SKM-1 (cell line): ENCODE data around the gene KCNJ10.

ENCODE experiments used
- DNase-seq: peaks from one replicate; lab custom pipeline; 2025; ENCODE audit not compliant: unreplicated experiment; lab: John Stamatoyannopoulos, UW

KCNJ10 gene

GRCh38 chr1:159994896-159995295, 75.1 kb downstream of the KCNJ10 start:
- DNase-seq: no peak

DNA sequence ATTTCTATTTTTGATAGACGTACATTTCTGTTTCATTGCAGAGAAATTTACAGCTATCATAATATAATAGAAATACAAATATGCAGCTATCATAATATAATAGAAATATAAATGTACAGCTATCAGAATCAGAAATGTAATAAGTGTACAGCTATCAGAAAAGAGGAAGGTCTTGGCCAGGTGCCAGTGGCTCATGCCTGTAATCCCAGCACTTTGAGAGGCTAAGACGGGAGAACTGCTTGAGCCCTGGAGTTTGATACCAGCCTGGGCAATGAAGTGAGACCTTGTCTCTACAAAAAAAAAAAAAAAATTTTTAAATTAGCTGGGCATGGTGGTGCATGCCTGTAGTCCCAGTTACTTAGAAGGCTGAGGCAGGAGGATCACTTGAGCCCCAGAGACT, 76.0 kb downstream of the KCNJ10 start:
- DNase-seq: no peak

DNA sequence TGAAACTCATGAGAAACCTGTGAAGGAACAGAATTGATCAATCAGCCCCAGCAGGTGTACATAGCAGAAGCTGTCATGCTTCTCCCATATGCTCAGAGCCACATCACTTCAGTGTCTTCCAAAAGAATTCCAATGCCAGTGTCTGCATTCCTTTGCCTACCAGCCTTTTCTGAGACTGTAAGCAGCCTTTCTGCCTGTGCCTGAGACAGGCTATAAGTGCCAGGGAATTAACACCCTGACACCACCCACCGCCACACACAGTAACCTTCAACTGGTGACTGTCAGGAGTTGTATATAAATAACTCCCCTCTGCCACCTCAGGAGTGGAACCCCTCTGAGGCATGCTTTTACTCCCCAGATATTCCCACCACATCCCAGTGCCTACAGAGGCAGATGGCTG, 77.8 kb downstream of the KCNJ10 start:
- no peak for DNase-seq

- peak; percentile 32 for DNase-seq
These were observed 78.4 kb downstream of the KCNJ10 start for GRCh38 chr1:159991513-159991912.

- no peak for DNase-seq
These were observed 80.0 kb downstream of the KCNJ10 start for GRCh38 chr1:159990005-159990404.

- no peak for DNase-seq
These were observed 80.4 kb downstream of the KCNJ10 start for GRCh38 chr1:159989581-159989980.

DNA sequence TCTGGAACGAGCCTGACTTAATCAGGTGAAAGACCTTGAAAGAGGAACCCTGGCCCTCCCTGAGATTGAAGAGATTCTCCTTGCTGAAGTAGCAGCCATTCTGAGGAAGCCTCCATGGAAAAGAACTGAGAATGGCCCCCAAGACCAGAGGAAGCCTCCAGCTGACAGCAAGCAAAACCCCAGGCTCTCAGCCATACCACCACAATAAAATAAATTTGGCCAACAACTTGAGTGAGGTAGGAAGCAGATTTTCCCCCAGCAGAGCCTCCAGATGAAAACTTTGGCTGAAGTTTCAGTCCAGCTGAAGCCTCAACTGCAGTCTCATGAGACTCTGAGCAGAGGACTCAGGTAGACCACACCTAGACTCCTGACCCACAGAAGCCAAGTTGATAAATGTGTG, 82.0 kb downstream of the KCNJ10 start:
- DNase-seq: no peak

- DNase-seq: no peak
These were observed 82.8 kb downstream of the KCNJ10 start for GRCh38 chr1:159987186-159987585.

DNA sequence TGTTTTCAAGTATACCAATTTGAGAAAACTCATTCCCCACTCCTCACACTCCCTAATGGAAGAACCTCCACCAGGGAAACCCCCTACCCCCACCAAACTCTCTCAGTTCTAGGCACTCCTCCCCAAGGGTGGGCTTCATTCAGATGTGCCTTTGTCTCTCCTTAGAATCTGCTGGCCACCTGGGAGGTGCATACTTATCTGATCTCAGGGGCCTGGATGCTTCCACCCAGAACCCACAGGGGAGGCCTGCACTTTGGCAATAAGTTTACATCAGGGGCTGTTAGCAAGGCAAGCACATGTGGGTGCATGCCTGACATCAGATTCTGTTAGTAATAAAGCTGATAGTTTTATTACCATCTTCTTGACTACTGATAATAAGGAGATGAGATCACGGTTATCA, 83.4 kb downstream of the KCNJ10 start:
- DNase-seq: no peak

DNA sequence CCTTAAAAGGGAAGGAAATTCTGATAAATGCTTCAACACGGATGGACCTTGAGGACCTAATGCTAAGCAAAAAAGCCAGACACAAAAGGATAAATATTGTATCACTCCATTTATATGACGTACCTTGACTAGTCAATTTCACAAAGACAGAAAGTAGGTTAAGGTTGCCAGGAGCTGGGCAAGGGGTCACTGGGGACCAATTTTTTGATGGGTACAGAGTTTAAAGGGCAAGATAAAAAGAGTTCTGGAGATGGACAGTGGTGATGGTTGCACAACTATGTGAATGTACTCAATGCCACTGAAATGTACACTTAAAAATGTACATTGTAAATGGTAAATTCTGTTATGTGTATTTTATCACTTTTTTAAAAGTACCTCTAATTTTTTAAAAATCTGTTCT, 83.9 kb downstream of the KCNJ10 start:
- no peak for DNase-seq

- DNase-seq: no peak
These were observed 84.5 kb downstream of the KCNJ10 start for GRCh38 chr1:159985473-159985872.

DNA sequence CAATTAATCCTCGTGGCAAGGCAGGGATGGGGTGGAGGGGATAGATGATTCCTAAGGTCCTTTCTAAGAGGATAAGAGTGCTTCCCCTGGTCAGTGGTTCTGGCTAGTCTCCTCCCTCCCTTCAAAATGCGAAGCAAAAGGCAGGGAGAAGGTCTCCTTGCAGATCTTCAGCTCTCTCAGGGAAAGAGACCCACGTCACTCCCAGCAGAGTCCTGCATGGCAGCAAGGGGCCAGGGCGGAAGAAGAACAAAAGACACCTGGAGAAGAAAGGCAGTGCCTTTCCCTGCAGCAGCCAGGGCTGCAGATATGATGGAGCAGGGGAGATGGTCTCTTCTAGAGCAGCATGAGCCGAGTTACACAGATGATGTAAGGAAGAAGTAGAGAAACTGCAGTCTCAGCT, 86.3 kb downstream of the KCNJ10 start:
- DNase-seq: no peak

GRCh38 chr1:159982280-159982679, 87.7 kb downstream of the KCNJ10 start:
- DNase-seq: no peak

DNA sequence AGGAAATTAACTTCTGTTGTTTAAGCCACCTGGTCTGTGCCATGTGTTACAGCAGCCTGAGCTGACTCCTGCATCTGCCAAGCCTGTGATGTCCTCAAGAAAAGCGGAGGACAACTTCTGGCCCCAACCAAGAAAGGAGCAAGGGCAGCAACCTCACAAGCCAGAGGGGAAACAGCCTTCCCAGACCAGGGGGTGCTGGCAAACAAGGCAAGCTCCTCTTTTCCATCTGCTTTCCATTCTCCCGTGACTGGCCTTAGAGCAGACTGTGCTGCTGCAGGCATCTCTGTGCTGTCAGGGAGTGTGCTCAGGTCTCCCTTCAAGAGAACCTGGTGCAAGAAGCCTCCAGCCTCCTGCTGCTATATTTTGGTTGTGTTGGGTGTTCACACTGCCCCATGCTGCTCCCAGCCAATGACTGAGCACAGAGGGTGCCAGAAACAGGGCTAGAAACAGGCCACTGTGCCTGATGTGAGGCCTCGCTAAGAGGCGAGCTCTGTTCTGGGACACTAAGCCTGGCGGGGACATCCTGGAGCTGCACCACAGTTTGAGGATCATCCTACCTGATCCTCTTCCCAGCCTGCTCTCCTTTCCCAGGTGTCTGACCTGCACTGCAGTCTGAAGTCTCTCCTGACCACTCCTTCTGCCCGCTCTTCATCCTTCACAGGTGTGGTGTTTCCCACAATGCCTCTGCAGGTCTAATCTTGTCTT, 88.5 kb downstream of the KCNJ10 start:
- DNase-seq: no peak

DNA sequence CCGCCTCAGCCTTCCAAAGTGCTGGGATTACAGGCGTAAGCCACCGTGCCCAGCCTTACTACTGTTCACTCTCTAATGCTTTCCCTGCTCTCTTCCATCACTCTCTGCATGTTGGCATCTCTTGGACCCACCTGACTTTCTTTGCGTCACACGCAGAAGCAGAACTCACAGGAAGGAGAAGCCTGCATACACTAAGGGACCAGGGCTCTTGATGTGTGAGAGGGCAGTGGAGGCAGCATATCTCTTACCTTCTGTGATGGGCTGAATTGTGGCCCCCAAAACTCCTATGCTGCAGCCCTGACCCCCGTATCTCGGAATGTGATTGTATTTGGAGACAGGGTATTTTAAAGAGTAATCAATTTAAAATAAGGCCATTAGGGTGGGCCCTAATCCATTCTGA, 89.2 kb downstream of the KCNJ10 start:
- DNase-seq: no peak

DNA sequence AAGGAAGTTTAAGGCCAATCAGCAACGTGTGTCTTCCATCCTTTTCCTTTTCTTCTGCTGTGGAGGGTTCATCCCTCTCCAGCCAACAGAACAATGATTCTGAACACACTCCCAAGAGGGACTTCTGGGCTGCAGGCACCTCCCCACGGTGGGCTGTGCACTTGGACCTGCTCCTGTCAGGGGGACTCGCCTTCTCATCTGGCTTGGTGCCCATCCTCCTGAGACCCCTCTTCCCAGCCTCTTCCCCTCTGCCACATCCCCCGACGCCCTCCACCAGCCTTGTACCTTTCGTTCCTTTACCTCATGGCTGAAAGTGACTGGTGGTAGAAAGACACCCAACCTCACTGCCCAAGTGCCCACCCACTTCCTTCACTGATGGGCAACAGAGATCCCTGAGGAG, 89.9 kb downstream of the KCNJ10 start:
- no peak for DNase-seq

- DNase-seq: no peak
These were observed 90.7 kb downstream of the KCNJ10 start for GRCh38 chr1:159979257-159979656.

DNA sequence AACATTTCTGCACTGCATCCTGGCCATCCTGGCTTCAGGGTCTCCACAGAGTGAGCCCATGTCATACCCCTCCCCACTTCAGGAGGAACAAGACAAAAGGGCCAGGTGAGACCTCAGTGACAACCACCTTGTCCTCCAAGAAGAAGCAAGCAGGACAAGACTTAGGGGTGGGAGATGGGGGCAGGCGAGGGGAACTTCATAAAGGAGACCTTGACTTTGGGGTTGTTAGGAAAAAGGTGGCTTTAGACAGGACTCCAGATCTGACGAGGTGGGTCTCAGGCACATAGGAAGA, 91.9 kb downstream of the KCNJ10 start:
- no peak for DNase-seq

DNA sequence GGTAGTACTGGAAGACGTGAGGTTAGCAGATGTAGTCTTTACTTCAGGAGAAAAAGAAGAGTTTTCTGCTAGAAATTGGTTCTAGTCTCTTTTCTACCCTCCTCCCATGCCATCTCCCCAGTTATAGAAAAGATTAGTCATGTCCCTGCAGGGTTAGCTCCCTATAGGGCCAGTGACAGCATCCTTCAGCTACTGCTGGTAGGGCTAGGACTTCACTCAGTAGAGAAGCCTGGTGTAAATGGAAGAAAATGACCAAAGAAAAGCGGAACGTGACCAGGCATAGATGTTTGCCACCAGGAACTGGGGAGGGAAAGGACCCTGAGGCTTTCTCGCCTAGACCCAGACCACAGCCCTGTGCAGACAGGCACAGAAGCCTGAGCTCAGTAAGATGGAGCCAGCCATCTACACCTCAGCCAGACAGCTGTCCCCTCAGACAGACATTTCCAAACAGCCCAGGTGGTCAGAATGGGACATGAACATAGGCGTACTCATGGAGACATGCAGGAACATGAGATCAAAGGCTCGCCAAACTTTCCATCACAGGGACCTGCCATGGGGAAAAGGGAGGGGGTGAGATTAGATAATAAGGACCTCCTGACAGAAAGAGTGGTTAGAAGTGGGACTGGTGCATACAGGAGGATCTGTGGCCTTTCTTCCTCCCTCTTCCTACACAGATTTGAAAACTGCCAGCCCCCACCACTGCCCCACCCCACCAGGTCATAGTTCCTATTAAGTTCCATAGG, 92.4 kb downstream of the KCNJ10 start:
- no peak for DNase-seq

DNA sequence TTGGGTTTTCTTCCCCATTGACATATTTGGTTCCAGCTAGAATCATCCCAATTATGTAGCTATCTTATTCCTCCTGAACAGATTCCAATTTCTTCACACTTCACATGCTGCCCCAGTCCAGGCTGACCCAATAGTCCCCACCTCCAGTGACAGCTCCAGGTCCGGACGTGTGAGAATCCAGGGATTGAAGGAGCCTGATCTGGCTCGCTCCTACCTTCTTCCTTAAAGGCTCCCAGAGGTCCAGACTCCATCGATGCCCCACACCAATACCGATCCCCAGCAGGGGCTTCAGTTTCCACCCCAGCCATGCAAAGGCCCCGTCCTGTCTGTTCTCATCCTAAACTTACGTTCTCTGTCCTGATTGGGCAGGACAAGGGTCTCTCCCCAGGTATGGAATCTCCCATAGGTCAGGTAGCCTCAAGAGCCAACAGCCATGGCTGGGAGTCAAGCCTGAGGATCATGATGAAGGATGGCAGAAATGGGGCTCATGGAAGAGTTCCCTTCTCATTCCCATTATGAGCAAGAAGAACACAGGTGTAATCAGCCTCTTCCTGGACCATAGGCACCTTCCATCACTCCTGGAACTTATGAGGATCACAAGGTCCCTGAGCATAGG, 95.5 kb downstream of the KCNJ10 start:
- no peak for DNase-seq

DNA sequence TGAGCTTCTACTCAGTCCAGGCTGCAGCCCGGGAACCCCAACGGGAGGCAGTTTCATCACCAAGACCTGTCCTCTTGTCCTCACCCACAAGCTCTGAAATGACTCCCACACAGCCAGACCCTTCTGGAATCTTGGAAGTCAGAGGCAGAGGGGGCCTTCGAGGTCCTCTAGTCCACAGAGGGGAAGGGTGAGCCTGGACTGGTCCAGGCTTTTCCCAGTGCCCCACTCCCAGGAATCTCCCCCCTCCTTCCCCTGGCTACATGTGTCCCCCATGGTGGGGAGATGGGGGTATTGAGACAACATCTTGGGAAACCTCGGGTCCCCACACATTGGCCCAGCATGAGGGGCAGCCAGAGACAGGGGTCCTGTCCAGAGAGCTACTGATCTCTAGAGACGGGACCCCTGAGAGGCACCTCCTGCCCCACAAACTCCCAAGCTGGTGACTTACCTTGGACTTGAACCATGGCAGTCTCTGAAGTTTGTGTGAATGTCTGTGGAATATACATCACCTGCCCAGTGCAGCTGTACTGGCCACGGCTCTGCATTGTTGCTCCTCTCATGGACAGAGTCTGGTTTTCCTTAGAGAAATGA, 96.5 kb downstream of the KCNJ10 start:
- DNase-seq: no peak
